COR-L47 (cell line): ENCODE measurements around the gene TM9SF1.
A peak's percentile ranks its signal among the peaks of the same experiment; 100 is the strongest.

Experiments
- DNase-seq: peaks from one replicate; lab custom pipeline; 2025; lab: John Stamatoyannopoulos, UW

Gene TM9SF1

GRCh38 chr14:24178399-24179178 lies 16.7 kb downstream of the TM9SF1 start:
- no peak for DNase-seq

- DNase-seq: no peak
Measured at GRCh38 chr14:24177891-24178290, 17.4 kb downstream of the TM9SF1 start.

GRCh38 chr14:24177041-24177825 lies 18.0 kb downstream of the TM9SF1 start:
- no peak for DNase-seq

GRCh38 chr14:24176599-24176998 lies 18.6 kb downstream of the TM9SF1 start:
- DNase-seq: no peak

- DNase-seq: peak; percentile 18
Measured at GRCh38 chr14:24172871-24173281, 22.4 kb downstream of the TM9SF1 start.

GRCh38 chr14:24172261-24172860 lies 22.9 kb downstream of the TM9SF1 start:
- DNase-seq: peak; percentile 50

GRCh38 chr14:24171422-24172260 lies 23.6 kb downstream of the TM9SF1 start, which contains the start of gene REC8:
REC8 (plus strand) TSS chr14:24172080; CDS start chr14:24172553, 473 bp downstream.
- peak; percentile 99 for DNase-seq

- no peak for DNase-seq
Measured at GRCh38 chr14:24167469-24168114, 27.6 kb downstream of the TM9SF1 start.

- DNase-seq: no peak
Measured at GRCh38 chr14:24165785-24166184, 29.5 kb downstream of the TM9SF1 start.

GRCh38 chr14:24164518-24164991 lies 30.7 kb downstream of the TM9SF1 start:
- DNase-seq: no peak

- DNase-seq: no peak
Measured at GRCh38 chr14:24162093-24162492, 33.1 kb downstream of the TM9SF1 start.

GRCh38 chr14:24160850-24161804 lies 34.1 kb downstream of the TM9SF1 start, which contains the start of gene IRF9:
IRF9 (plus strand) TSS chr14:24161265; CDS start chr14:24162145, 880 bp downstream.
- peak; percentile 94 for DNase-seq

- no peak for DNase-seq
Measured at GRCh38 chr14:24160499-24160849, 34.8 kb downstream of the TM9SF1 start.

- no peak for DNase-seq
Measured at GRCh38 chr14:24159777-24160498, 35.3 kb downstream of the TM9SF1 start.

- no peak for DNase-seq
Measured at GRCh38 chr14:24157331-24157730, 37.9 kb downstream of the TM9SF1 start.

GRCh38 chr14:24156840-24157239 lies 38.4 kb downstream of the TM9SF1 start:
- no peak for DNase-seq

GRCh38 chr14:24155100-24155499 lies 40.1 kb downstream of the TM9SF1 start:
- no peak for DNase-seq

GRCh38 chr14:24151404-24152080 lies 43.7 kb downstream of the TM9SF1 start:
- no peak for DNase-seq

- DNase-seq: no peak
Measured at GRCh38 chr14:24150993-24151392, 44.2 kb downstream of the TM9SF1 start.
